ENCODE results near the gene KANK3. TPM values are rescaled to one million over a fixed set of nuclear protein-coding genes. Genes with fewer than 3 reads are reported as not detected.

KANK3 gene
- total and polyA plus RNA-seq, 9 of the 15 experiments (the other 6 are each of a cell fraction or from before 2014, with no cell fraction given) = 0.03 to 0.40 (median 0.08) TPM; not detected in 6

Small RNA genes lying within 50 kb of the gene (microRNA-seq; reads per million reads assigned to microRNA genes)
- 2.6 reads per million, percentile 32 among the genes with 10 or more reads in this experiment for gene MIR4999 (ENCODE audit: borderline microRNAs expressed)

Small RNA genes lying within 50 kb of the gene (small RNA-seq; reads per million reads assigned to genes)
- gene MIR4999 = not detected

Other genes starting within 250 kb of the KANK3 start
Only the 7 nearest of the 12 such genes appear.
- 71.4 and 100 TPM in 2 replicates for gene CD320, start 34.9 kb downstream of the KANK3 start, total RNA-seq (2014; rRNA removed)
- 7.9 and 13.3 TPM in 2 replicates for gene CD320, start 34.9 kb downstream of the KANK3 start, total RNA-seq (2014; rRNA removed; fragmentation: Illumina TruSeq; extraction: Trizol)
- gene CD320, start 34.9 kb downstream of the KANK3 start, total RNA-seq (2015; rRNA removed; fragmentation: Illumina TruSeq; extraction: Trizol) = 42.3 and 45.6 TPM in 2 replicates
- gene CD320, start 34.9 kb downstream of the KANK3 start, total RNA-seq (2021) = 94.5 and 97.0 TPM in 2 replicates
- 34.4 and 42.4 TPM in 2 replicates for gene CD320, start 34.9 kb downstream of the KANK3 start, polyA plus RNA-seq (2011; rRNA removed)
- gene CD320, start 34.9 kb downstream of the KANK3 start, polyA plus RNA-seq (2014; fragmentation: Illumina TruSeq; extraction: Trizol) = 29.4 and 47.0 TPM in 2 replicates
- gene CD320, start 34.9 kb downstream of the KANK3 start, polyA plus RNA-seq (2014; fragmentation: Nextera tagmentation; extraction: Ambion mirVana) = 1 to 10 TPM in 1 of 2 experiments, under 1 TPM in 1; 0.45 to 2.5 TPM
- 75.0 and 81.0 TPM in 2 replicates for gene CD320, start 34.9 kb downstream of the KANK3 start, polyA plus RNA-seq (2014; rRNA removed)
- 114 and 148 TPM in 2 replicates for gene NDUFA7, start 21.9 kb downstream of the KANK3 start, total RNA-seq (2014; rRNA removed)
- 49.8 and 70.8 TPM in 2 replicates for gene NDUFA7, start 21.9 kb downstream of the KANK3 start, total RNA-seq (2014; rRNA removed; fragmentation: Illumina TruSeq; extraction: Trizol)
- 134 and 142 TPM in 2 replicates for gene NDUFA7, start 21.9 kb downstream of the KANK3 start, total RNA-seq (2015; rRNA removed; fragmentation: Illumina TruSeq; extraction: Trizol)
- 101 and 105 TPM in 2 replicates for gene NDUFA7, start 21.9 kb downstream of the KANK3 start, total RNA-seq (2021)
- gene NDUFA7, start 21.9 kb downstream of the KANK3 start, polyA plus RNA-seq (2011; rRNA removed) = 79.6 and 135 TPM in 2 replicates
- 212 and 228 TPM in 2 replicates for gene NDUFA7, start 21.9 kb downstream of the KANK3 start, polyA plus RNA-seq (2014; fragmentation: Illumina TruSeq; extraction: Trizol)
- gene NDUFA7, start 21.9 kb downstream of the KANK3 start, polyA plus RNA-seq (2014; fragmentation: Nextera tagmentation; extraction: Ambion mirVana) = 100 to 1,000 TPM; 312 to 348 TPM
- 152 and 187 TPM in 2 replicates for gene NDUFA7, start 21.9 kb downstream of the KANK3 start, polyA plus RNA-seq (2014; rRNA removed)
- gene RPS28, start 21.8 kb downstream of the KANK3 start, total RNA-seq (2014; rRNA removed) = 1,864 and 2,438 TPM in 2 replicates
- gene RPS28, start 21.8 kb downstream of the KANK3 start, total RNA-seq (2014; rRNA removed; fragmentation: Illumina TruSeq; extraction: Trizol) = 130 and 165 TPM in 2 replicates
- gene RPS28, start 21.8 kb downstream of the KANK3 start, total RNA-seq (2015; rRNA removed; fragmentation: Illumina TruSeq; extraction: Trizol) = 471 and 527 TPM in 2 replicates
- 2,747 and 3,081 TPM in 2 replicates for gene RPS28, start 21.8 kb downstream of the KANK3 start, total RNA-seq (2021)
- 662 and 1,013 TPM in 2 replicates for gene RPS28, start 21.8 kb downstream of the KANK3 start, polyA plus RNA-seq (2011; rRNA removed)
- 866 and 1,057 TPM in 2 replicates for gene RPS28, start 21.8 kb downstream of the KANK3 start, polyA plus RNA-seq (2014; fragmentation: Illumina TruSeq; extraction: Trizol)
- 1,000 to 10,000 TPM; 2,724 to 2,827 TPM for gene RPS28, start 21.8 kb downstream of the KANK3 start, polyA plus RNA-seq (2014; fragmentation: Nextera tagmentation; extraction: Ambion mirVana)
- 1,303 and 1,847 TPM in 2 replicates for gene RPS28, start 21.8 kb downstream of the KANK3 start, polyA plus RNA-seq (2014; rRNA removed)
- gene ANGPTL4, start 20.9 kb upstream of the KANK3 start, total RNA-seq (2014; rRNA removed) = 0.05 and 0.33 TPM in 2 replicates
- gene ANGPTL4, start 20.9 kb upstream of the KANK3 start, total RNA-seq (2014; rRNA removed; fragmentation: Illumina TruSeq; extraction: Trizol) = not detected in 2 replicates
- gene ANGPTL4, start 20.9 kb upstream of the KANK3 start, total RNA-seq (2015; rRNA removed; fragmentation: Illumina TruSeq; extraction: Trizol) = 0.08 and 0.22 TPM in 2 replicates
- gene ANGPTL4, start 20.9 kb upstream of the KANK3 start, total RNA-seq (2021) = 0.20 and 0.24 TPM in 2 replicates
- gene ANGPTL4, start 20.9 kb upstream of the KANK3 start, polyA plus RNA-seq (2011; rRNA removed) = 0.64 and 0.77 TPM in 2 replicates
- 0.32 TPM in 1 of 2 replicates, not detected in the other for gene ANGPTL4, start 20.9 kb upstream of the KANK3 start, polyA plus RNA-seq (2014; fragmentation: Illumina TruSeq; extraction: Trizol)
- not detected for gene ANGPTL4, start 20.9 kb upstream of the KANK3 start, polyA plus RNA-seq (2014; fragmentation: Nextera tagmentation; extraction: Ambion mirVana)
- 0.15 and 0.85 TPM in 2 replicates for gene ANGPTL4, start 20.9 kb upstream of the KANK3 start, polyA plus RNA-seq (2014; rRNA removed)
- gene RAB11B, start 47.1 kb upstream of the KANK3 start, total RNA-seq (2014; rRNA removed) = 13.8 and 14.6 TPM in 2 replicates
- 2.1 and 2.9 TPM in 2 replicates for gene RAB11B, start 47.1 kb upstream of the KANK3 start, total RNA-seq (2014; rRNA removed; fragmentation: Illumina TruSeq; extraction: Trizol)
- 6.5 and 9.1 TPM in 2 replicates for gene RAB11B, start 47.1 kb upstream of the KANK3 start, total RNA-seq (2015; rRNA removed; fragmentation: Illumina TruSeq; extraction: Trizol)
- 71.0 and 72.3 TPM in 2 replicates for gene RAB11B, start 47.1 kb upstream of the KANK3 start, total RNA-seq (2021)
- gene RAB11B, start 47.1 kb upstream of the KANK3 start, polyA plus RNA-seq (2011; rRNA removed) = 18.4 and 36.4 TPM in 2 replicates
- gene RAB11B, start 47.1 kb upstream of the KANK3 start, polyA plus RNA-seq (2014; fragmentation: Illumina TruSeq; extraction: Trizol) = 14.3 and 42.6 TPM in 2 replicates
- 1 to 10 TPM in 1 of 2 experiments, under 1 TPM in 1; 0.74 to 1.0 TPM for gene RAB11B, start 47.1 kb upstream of the KANK3 start, polyA plus RNA-seq (2014; fragmentation: Nextera tagmentation; extraction: Ambion mirVana)
- gene RAB11B, start 47.1 kb upstream of the KANK3 start, polyA plus RNA-seq (2014; rRNA removed) = 40.9 and 57.7 TPM in 2 replicates
- 6.4 and 9.6 TPM in 2 replicates for gene MARCHF2, start 70.0 kb upstream of the KANK3 start, total RNA-seq (2014; rRNA removed)
- 1.2 and 1.9 TPM in 2 replicates for gene MARCHF2, start 70.0 kb upstream of the KANK3 start, total RNA-seq (2014; rRNA removed; fragmentation: Illumina TruSeq; extraction: Trizol)
- gene MARCHF2, start 70.0 kb upstream of the KANK3 start, total RNA-seq (2015; rRNA removed; fragmentation: Illumina TruSeq; extraction: Trizol) = 1.9 and 2.2 TPM in 2 replicates
- 4.1 and 4.2 TPM in 2 replicates for gene MARCHF2, start 70.0 kb upstream of the KANK3 start, total RNA-seq (2021)
- gene MARCHF2, start 70.0 kb upstream of the KANK3 start, polyA plus RNA-seq (2011; rRNA removed) = 2.2 and 3.1 TPM in 2 replicates
- gene MARCHF2, start 70.0 kb upstream of the KANK3 start, polyA plus RNA-seq (2014; fragmentation: Illumina TruSeq; extraction: Trizol) = 2.0 and 3.3 TPM in 2 replicates
- gene MARCHF2, start 70.0 kb upstream of the KANK3 start, polyA plus RNA-seq (2014; fragmentation: Nextera tagmentation; extraction: Ambion mirVana) = under 1 TPM; 0.39 to 0.41 TPM
- gene MARCHF2, start 70.0 kb upstream of the KANK3 start, polyA plus RNA-seq (2014; rRNA removed) = 3.7 and 5.2 TPM in 2 replicates
- 195 and 251 TPM in 2 replicates for gene HNRNPM, start 101.7 kb upstream of the KANK3 start, total RNA-seq (2014; rRNA removed)
- gene HNRNPM, start 101.7 kb upstream of the KANK3 start, total RNA-seq (2014; rRNA removed; fragmentation: Illumina TruSeq; extraction: Trizol) = 130 and 168 TPM in 2 replicates
- 186 and 204 TPM in 2 replicates for gene HNRNPM, start 101.7 kb upstream of the KANK3 start, total RNA-seq (2015; rRNA removed; fragmentation: Illumina TruSeq; extraction: Trizol)
- gene HNRNPM, start 101.7 kb upstream of the KANK3 start, total RNA-seq (2021) = 283 and 340 TPM in 2 replicates
- 107 and 127 TPM in 2 replicates for gene HNRNPM, start 101.7 kb upstream of the KANK3 start, polyA plus RNA-seq (2011; rRNA removed)
- 241 and 264 TPM in 2 replicates for gene HNRNPM, start 101.7 kb upstream of the KANK3 start, polyA plus RNA-seq (2014; fragmentation: Illumina TruSeq; extraction: Trizol)
- 10 to 100 TPM; 11.1 to 13.1 TPM for gene HNRNPM, start 101.7 kb upstream of the KANK3 start, polyA plus RNA-seq (2014; fragmentation: Nextera tagmentation; extraction: Ambion mirVana)
- 253 and 316 TPM in 2 replicates for gene HNRNPM, start 101.7 kb upstream of the KANK3 start, polyA plus RNA-seq (2014; rRNA removed)

All from K562 (cell line).